ENCODE data around the gene PDK3.

PDK3 gene

DNA sequence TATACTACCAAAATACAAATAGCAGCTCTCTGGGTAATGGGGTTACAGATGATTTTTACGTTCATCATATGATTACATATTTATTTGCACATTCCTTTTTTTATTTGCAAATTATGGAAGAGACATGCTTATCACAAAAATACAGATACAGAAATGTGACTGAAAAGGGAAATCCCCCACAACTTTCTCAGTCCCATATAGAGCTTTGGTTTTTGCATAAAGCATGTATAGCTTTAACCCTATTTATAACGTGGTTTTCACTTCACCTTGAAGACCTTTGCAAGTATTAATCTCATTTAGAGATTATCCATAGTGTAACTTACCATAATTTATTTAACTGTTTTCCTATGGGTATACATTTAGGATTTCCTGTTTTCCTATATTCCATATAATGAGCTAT lies 55.4 kb downstream of the PDK3 start:
- no peak overlapping the region for H3K9ac ChIP-seq (ENCODE audit: low read length)
- no peak overlapping the region for H3K27ac ChIP-seq (ENCODE audit: low read depth, low read length)
- H3K4me3 ChIP-seq (ENCODE audit: low read length) = no peak overlapping the region
- H3K27me3 ChIP-seq (ENCODE audit: control insufficient read depth, insufficient read depth, low read length) = no peaks in the 10 kb centered on the region
- H3K4me1 ChIP-seq (ENCODE audit: control insufficient read depth, insufficient read depth, low read length) = no peaks in the 10 kb centered on the region
- no peaks in the 10 kb centered on the region for H3K36me3 ChIP-seq (ENCODE audit: control insufficient read depth, insufficient read depth, low read length)

- no peaks in the 10 kb centered on the region for H3K36me3 ChIP-seq (ENCODE audit: control insufficient read depth, insufficient read depth, low read length)
- H3K9ac ChIP-seq (ENCODE audit: low read length) = no peak overlapping the region
- no peaks in the 10 kb centered on the region for H3K27me3 ChIP-seq (ENCODE audit: control insufficient read depth, insufficient read depth, low read length)
- no peak overlapping the region for H3K4me3 ChIP-seq (ENCODE audit: low read length)
- no peak overlapping the region for H3K27ac ChIP-seq (ENCODE audit: low read depth, low read length)
- H3K4me1 ChIP-seq (ENCODE audit: control insufficient read depth, insufficient read depth, low read length) = no peaks in the 10 kb centered on the region
Measured at GRCh38 chrX:24525455-24525854, 60.4 kb downstream of the PDK3 start.

- Histone ChIP-seq H3K9ac (ENCODE audit: low read length) (no peak overlapping the region), H3K4me3 (ENCODE audit: low read length) (no peak overlapping the region), H3K27me3 (ENCODE audit: control insufficient read depth, insufficient read depth, low read length) (no peaks in the 10 kb centered on the region), H3K4me1 (ENCODE audit: control insufficient read depth, insufficient read depth, low read length) (no peaks in the 10 kb centered on the region), H3K27ac (ENCODE audit: low read depth, low read length) (no peak overlapping the region), H3K36me3 (ENCODE audit: control insufficient read depth, insufficient read depth, low read length) (no peaks in the 10 kb centered on the region)
Measured at GRCh38 chrX:24526616-24527015, 61.5 kb downstream of the PDK3 start.

DNA sequence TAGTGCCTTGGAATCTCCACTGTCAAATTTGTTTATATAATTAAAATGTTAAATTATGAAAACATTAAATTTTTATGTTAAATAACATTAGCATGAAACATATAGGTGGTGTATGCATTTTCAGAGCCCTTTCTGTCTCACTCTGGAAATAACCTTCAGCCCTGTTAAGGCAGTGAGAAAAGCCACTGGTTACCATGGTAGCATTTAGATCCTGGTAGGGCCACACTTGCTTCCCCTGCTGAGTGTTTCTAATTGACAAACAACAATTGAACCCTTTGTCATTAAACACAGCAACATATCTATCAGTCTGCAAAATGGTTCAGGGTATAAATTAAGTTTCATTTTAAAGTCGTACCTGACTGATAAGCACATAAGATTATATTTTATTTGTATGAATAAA lies 63.5 kb downstream of the PDK3 start:
- Histone ChIP-seq H3K27ac (ENCODE audit: low read depth, low read length) (no peak overlapping the region), H3K27me3 (ENCODE audit: control insufficient read depth, insufficient read depth, low read length) (no peaks in the 10 kb centered on the region), H3K4me3 (ENCODE audit: low read length) (no peak overlapping the region), H3K4me1 (ENCODE audit: control insufficient read depth, insufficient read depth, low read length) (no peaks in the 10 kb centered on the region), H3K36me3 (ENCODE audit: control insufficient read depth, insufficient read depth, low read length) (no peaks in the 10 kb centered on the region), H3K9ac (ENCODE audit: low read length) (no peak overlapping the region)

DNA sequence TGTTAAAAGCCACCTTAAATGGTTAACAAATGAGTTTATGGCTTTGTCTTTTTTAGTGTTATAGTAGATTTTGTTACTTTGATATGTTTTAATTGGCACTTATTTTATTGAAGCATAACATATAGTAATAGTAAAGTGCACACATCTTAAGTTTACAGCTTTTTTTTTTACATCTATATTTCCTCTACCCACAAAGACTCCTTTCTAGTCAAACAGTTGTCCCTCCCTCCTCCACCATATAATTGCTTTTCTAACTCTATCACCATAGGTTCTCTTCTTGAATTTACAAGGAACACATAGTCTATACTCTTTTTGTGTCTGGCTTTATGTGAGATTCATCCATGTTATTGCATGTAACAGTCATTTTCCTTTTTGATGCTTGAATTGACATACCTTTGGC lies 71.5 kb downstream of the PDK3 start:
- H3K4me1 ChIP-seq (ENCODE audit: control insufficient read depth, insufficient read depth, low read length) = no peaks in the 10 kb centered on the region
- no peak overlapping the region for H3K4me3 ChIP-seq (ENCODE audit: low read length)
- H3K9ac ChIP-seq (ENCODE audit: low read length) = no peak overlapping the region
- H3K27ac ChIP-seq (ENCODE audit: low read depth, low read length) = no peak overlapping the region
- no peaks in the 10 kb centered on the region for H3K36me3 ChIP-seq (ENCODE audit: control insufficient read depth, insufficient read depth, low read length)
- H3K27me3 ChIP-seq (ENCODE audit: control insufficient read depth, insufficient read depth, low read length) = no peaks in the 10 kb centered on the region

DNA sequence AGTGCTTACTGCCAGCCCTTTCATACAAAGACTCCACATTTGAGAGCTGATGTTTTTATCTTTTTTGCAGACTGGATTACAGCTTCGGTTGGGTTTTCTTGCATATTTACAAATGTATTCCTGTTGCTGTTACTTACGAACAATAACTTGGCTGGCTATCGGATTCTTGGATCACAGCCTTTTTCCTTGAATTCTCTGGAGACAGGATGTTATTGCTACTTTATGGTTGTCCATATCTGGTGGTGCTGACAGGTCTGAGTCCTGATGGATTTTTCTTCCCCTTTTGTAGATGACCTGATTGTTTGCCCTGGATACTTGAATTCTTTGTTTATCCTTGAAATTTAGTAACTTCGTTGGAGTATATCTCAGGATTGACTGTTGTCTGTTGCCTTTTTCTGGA lies 77.7 kb downstream of the PDK3 start:
- no peaks in the 10 kb centered on the region for H3K4me1 ChIP-seq (ENCODE audit: control insufficient read depth, insufficient read depth, low read length)
- H3K36me3 ChIP-seq (ENCODE audit: control insufficient read depth, insufficient read depth, low read length) = no peaks in the 10 kb centered on the region
- H3K9ac ChIP-seq (ENCODE audit: low read length) = no peak overlapping the region
- H3K27ac ChIP-seq (ENCODE audit: low read depth, low read length) = no peak overlapping the region
- H3K4me3 ChIP-seq (ENCODE audit: low read length) = no peak overlapping the region
- H3K27me3 ChIP-seq (ENCODE audit: control insufficient read depth, insufficient read depth, low read length) = no peaks in the 10 kb centered on the region

- H3K27ac ChIP-seq (ENCODE audit: low read depth, low read length) = no peak overlapping the region
- no peaks in the 10 kb centered on the region for H3K36me3 ChIP-seq (ENCODE audit: control insufficient read depth, insufficient read depth, low read length)
- no peak overlapping the region for H3K4me3 ChIP-seq (ENCODE audit: low read length)
Measured at GRCh38 chrX:24547961-24548360, 82.9 kb downstream of the PDK3 start.

DNA sequence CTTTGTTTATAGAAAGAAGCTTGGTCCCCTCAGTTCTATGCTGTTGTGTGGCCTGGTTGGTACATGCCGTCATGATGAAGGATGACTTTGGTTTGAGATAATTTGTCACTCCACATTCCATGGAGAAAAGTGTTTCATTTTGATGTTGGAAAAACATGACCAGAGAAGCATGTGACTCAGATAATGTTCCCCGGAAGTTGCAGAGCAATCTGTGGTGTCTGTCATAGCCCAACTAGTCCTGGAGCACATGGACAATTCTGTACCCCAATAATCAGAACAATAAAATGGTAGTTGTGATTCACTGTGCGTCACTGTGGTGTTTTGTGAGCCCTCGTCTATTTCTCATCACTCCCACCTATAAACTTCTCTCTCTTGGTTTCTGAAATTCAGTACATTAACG lies 85.1 kb downstream of the PDK3 start:
- no peaks in the 10 kb centered on the region for H3K36me3 ChIP-seq (ENCODE audit: control insufficient read depth, insufficient read depth, low read length)
- H3K4me3 ChIP-seq (ENCODE audit: low read length) = no peak overlapping the region
- no peaks in the 10 kb centered on the region for H3K4me1 ChIP-seq (ENCODE audit: control insufficient read depth, insufficient read depth, low read length)
- H3K27me3 ChIP-seq (ENCODE audit: control insufficient read depth, insufficient read depth, low read length) = no peaks in the 10 kb centered on the region
- H3K27ac ChIP-seq (ENCODE audit: low read depth, low read length) = no peak overlapping the region
- no peak overlapping the region for H3K9ac ChIP-seq (ENCODE audit: low read length)

More at GRCh38 chrX:24547961-24548360, 82.9 kb downstream of the PDK3 start:
- no peak overlapping the region for H3K9ac ChIP-seq (ENCODE audit: low read length)
- H3K4me1 ChIP-seq (ENCODE audit: control insufficient read depth, insufficient read depth, low read length) = no peaks in the 10 kb centered on the region
- no peaks in the 10 kb centered on the region for H3K27me3 ChIP-seq (ENCODE audit: control insufficient read depth, insufficient read depth, low read length)

DNA sequence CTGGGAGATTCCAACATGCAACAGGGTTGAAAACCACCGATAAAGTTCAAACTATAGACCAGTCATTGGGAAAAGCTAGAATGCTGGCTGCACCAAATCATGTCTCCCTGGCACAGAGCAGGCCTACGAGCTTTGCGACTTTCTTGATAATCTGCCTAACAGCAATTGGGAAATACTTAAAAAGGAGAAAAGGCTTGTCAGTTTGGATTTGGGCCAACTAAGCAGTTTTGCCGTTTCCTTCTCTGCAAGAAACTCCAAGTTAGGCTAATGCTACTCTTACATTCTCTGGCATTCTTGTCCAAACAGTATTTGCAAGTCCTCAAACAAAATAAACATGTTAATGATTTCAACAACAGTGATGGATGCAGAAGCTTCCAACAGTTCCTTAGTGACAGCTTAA lies 87.9 kb downstream of the PDK3 start:
- no peaks in the 10 kb centered on the region for H3K27me3 ChIP-seq (ENCODE audit: control insufficient read depth, insufficient read depth, low read length)
- H3K4me1 ChIP-seq (ENCODE audit: control insufficient read depth, insufficient read depth, low read length) = no peaks in the 10 kb centered on the region
- no peak overlapping the region for H3K27ac ChIP-seq (ENCODE audit: low read depth, low read length)
- H3K4me3 ChIP-seq (ENCODE audit: low read length) = no peak overlapping the region
- H3K9ac ChIP-seq (ENCODE audit: low read length) = no peak overlapping the region
- H3K36me3 ChIP-seq (ENCODE audit: control insufficient read depth, insufficient read depth, low read length) = no peaks in the 10 kb centered on the region

DNA sequence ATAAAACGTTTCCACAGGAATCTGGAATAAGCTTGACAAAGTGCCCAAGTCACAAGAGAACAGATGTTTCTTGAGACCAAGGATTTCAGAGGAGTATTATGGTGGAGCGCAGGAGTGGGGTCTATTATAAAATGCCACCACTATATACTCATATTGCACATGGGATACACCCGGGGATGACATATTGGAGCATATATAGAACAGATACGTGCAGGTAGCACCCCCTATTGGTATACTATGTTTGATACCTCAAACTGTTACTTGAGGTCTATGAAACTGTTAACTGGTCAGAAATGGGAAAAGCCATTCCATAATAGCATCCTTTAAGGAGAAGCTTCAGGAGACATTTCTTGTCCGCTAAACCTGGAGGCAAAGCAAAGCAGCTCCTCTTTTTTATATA lies 96.0 kb downstream of the PDK3 start:
- H3K4me3 ChIP-seq (ENCODE audit: low read length) = no peak overlapping the region
- no peaks in the 10 kb centered on the region for H3K36me3 ChIP-seq (ENCODE audit: control insufficient read depth, insufficient read depth, low read length)

DNA sequence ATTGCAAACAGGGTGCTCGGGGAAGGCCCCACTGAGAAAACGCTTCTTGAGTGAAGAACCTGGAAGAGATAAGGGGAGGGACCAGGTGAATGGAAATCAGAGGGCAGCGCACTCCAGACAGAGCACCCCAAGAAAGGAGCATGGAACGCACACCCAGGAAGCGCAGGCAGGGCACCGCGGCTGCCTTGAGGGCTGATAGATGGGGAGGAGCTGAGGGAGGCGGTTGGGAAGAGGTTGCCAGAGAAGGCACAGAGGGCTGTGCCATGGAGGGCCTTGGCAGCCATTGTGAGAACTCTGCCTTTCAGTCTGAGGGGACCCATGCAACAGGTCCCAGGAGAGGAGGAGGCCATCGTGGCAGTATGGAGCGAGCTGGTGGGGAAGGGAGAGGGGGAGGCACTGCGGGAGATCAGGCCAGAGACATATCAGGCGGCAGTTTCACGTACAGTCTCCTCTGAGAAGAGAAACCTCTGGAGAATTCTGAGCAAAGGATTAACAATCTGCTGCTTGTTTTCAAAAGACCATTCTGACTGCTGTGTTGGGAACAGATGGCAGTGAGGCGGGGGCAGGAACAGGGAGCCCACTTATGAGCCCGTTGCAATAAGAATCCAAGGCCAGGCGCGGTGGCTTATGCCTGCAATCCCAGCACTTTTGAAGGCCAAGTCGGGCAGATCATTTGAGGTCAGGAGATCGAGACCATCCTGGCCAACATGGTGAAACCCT lies 98.4 kb downstream of the PDK3 start:
- Histone ChIP-seq H3K27me3 (ENCODE audit: control insufficient read depth, insufficient read depth, low read length) (no peaks in the 10 kb centered on the region), H3K36me3 (ENCODE audit: control insufficient read depth, insufficient read depth, low read length) (no peaks in the 10 kb centered on the region), H3K27ac (ENCODE audit: low read depth, low read length) (no peak overlapping the region), H3K9ac (ENCODE audit: low read length) (no peak overlapping the region), H3K4me1 (ENCODE audit: control insufficient read depth, insufficient read depth, low read length) (no peaks in the 10 kb centered on the region), H3K4me3 (ENCODE audit: low read length) (no peak overlapping the region)

More for the DNA sequence above, 96.0 kb downstream of the PDK3 start:
- Histone ChIP-seq H3K4me1 (ENCODE audit: control insufficient read depth, insufficient read depth, low read length) (no peaks in the 10 kb centered on the region), H3K27ac (ENCODE audit: low read depth, low read length) (no peak overlapping the region), H3K27me3 (ENCODE audit: control insufficient read depth, insufficient read depth, low read length) (no peaks in the 10 kb centered on the region), H3K9ac (ENCODE audit: low read length) (no peak overlapping the region)

GRCh38 chrX:24566240-24566639 lies 101.2 kb downstream of the PDK3 start:
- peak overlapping the region; percentile 48 for H3K27ac ChIP-seq (ENCODE audit: low read depth, low read length)
- H3K36me3 ChIP-seq (ENCODE audit: control insufficient read depth, insufficient read depth, low read length) = no peaks in the 10 kb centered on the region
- no peak overlapping the region for H3K9ac ChIP-seq (ENCODE audit: low read length)
- H3K4me1 ChIP-seq (ENCODE audit: control insufficient read depth, insufficient read depth, low read length) = no peaks in the 10 kb centered on the region
- H3K4me3 ChIP-seq (ENCODE audit: low read length) = no peak overlapping the region
- no peaks in the 10 kb centered on the region for H3K27me3 ChIP-seq (ENCODE audit: control insufficient read depth, insufficient read depth, low read length)

- no peaks in the 10 kb centered on the region for H3K36me3 ChIP-seq (ENCODE audit: control insufficient read depth, insufficient read depth, low read length)
- no peak overlapping the region for H3K9ac ChIP-seq (ENCODE audit: low read length)
- H3K27ac ChIP-seq (ENCODE audit: low read depth, low read length) = peak overlapping the region; percentile 48
- no peaks in the 10 kb centered on the region for H3K4me1 ChIP-seq (ENCODE audit: control insufficient read depth, insufficient read depth, low read length)
- H3K4me3 ChIP-seq (ENCODE audit: low read length) = no peak overlapping the region
- H3K27me3 ChIP-seq (ENCODE audit: control insufficient read depth, insufficient read depth, low read length) = no peaks in the 10 kb centered on the region
Measured at GRCh38 chrX:24567169-24567568, 102.1 kb downstream of the PDK3 start.

Data from rectal smooth muscle tissue (tissue), 1 donor.